ENCODE data around the gene NSG1. TPM values are rescaled to one million over a fixed set of nuclear protein-coding genes. Genes with fewer than 3 reads are reported as not detected.

The NSG1 gene
- total RNA-seq, 1 donor from 2014 or later: 2.4 TPM

DNA sequence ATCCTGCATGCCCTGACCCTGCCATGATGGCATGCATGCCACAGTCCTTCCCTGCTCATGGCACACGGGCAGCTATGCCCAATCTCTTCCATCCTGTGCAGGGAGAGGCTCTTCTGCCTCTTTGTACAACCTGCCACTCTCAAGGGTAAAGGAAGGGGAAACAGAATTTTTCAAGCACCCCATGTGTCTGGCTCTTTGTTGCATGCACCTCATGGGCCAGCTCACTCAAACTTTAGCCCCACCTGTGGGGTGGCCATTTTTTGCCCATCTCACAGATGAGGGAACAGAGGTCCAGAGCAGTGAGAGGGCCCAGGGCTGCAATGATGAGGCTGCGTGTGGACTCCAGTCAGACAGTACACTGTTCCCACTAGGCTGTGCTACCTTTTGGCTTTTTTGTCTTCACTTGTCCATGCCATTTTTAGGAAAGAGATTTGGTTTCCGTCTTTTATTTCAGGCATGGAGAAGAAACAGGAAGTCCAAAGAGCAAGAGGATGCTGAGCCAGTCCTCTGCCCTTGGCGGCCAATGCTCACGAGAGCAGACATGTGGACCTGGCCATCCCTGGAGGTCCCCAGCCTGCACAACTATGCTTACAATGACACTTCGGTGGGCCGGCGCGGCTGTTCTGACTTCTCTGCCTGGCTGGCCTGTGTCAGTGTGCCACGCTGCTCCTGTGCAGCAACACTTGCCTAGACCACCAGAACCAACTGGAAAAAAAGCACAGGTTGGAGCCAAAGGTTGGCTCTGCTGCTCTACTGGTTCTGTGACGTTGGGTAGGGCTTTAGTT is 45.6 kb downstream of the NSG1 start:
- TF ChIP-seq, protein P1, sequence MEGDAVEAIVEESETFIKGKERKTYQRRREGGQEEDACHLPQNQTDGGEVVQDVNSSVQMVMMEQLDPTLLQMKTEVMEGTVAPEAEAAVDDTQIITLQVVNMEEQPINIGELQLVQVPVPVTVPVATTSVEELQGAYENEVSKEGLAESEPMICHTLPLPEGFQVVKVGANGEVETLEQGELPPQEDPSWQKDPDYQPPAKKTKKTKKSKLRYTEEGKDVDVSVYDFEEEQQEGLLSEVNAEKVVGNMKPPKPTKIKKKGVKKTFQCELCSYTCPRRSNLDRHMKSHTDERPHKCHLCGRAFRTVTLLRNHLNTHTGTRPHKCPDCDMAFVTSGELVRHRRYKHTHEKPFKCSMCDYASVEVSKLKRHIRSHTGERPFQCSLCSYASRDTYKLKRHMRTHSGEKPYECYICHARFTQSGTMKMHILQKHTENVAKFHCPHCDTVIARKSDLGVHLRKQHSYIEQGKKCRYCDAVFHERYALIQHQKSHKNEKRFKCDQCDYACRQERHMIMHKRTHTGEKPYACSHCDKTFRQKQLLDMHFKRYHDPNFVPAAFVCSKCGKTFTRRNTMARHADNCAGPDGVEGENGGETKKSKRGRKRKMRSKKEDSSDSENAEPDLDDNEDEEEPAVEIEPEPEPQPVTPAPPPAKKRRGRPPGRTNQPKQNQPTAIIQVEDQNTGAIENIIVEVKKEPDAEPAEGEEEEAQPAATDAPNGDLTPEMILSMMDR (IDR thresholded peaks at IDR 0.05; ENCODE audit: insufficient read depth, low read length, severe bottlenecking): no peak
- FAIRE-seq: no peak
- Histone ChIP-seq H3K4me3 (ENCODE audit: low read depth, low read length) (no peak overlapping the region), H3K27me3 (ENCODE audit: control insufficient read depth, insufficient read depth, low read length) (no peaks in the 10 kb centered on the region), H3K36me3 (ENCODE audit: control insufficient read depth, insufficient read depth, low read length) (peaks cover 2% of the 10 kb centered on the region)
- no peak for DNase-seq (ENCODE audit: low read depth)

DNA sequence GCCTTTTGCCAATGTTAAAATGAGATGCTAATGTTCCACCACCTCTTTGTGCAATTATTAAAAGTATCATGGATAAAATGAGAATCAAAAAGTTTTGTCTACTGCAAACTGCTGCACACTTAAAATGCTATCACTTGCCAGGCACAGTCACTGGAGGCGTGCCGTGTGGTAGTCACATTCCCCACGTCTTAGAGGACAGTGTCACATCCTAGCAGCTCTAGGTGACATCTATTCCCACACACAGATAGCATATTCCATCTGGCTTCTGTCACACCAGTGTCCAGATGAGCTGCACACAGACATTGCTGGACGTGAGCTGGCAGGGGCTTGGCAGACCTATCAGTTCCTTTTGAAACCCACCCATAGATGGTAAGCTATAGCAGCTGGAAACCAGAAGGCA is 47.0 kb downstream of the NSG1 start:
- no peak overlapping the region for H3K4me3 ChIP-seq (ENCODE audit: low read depth, low read length)
- DNase-seq (ENCODE audit: low read depth): no peak
- TF ChIP-seq, protein P1 (IDR thresholded peaks at IDR 0.05; ENCODE audit: insufficient read depth, low read length, severe bottlenecking): no peak
- peaks cover 1% of the 10 kb centered on the region for H3K36me3 ChIP-seq (ENCODE audit: control insufficient read depth, insufficient read depth, low read length)
- H3K27me3 ChIP-seq (ENCODE audit: control insufficient read depth, insufficient read depth, low read length): no peaks in the 10 kb centered on the region
- FAIRE-seq: no peak

DNA sequence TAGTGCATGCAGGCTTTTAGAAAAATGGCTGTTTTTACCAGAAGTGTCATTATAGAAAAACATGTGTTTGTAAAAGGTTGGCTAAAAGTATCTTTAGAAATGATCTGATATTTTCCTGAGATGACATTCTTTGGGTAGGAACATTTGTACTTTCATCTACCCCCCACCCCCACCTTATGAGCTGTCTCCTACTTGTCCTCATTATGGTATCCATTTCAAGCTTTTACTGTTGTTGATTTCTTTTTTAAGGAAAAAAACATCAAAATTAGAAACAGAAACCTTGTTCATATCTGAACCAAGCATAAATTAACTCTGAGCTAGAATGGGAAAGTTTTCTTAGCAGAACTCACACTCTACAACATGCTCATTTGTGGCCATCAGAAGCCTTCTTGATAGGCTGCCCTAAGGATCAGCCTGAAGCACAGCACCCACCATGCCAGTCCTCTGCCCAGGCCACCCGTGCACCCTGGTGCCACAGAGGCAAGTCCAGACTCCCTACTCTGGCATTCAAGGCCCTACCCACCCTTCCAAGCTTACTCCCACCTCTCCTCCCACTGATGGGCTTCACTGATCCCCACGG is 49.4 kb downstream of the NSG1 start:
- DNase-seq (ENCODE audit: low read depth): no peak
- TF ChIP-seq, protein P1 (IDR thresholded peaks at IDR 0.05; ENCODE audit: insufficient read depth, low read length, severe bottlenecking): no peak
- H3K36me3 ChIP-seq (ENCODE audit: control insufficient read depth, insufficient read depth, low read length): peaks cover 1% of the 10 kb centered on the region
- no peak overlapping the region for H3K4me3 ChIP-seq (ENCODE audit: low read depth, low read length)
- H3K27me3 ChIP-seq (ENCODE audit: control insufficient read depth, insufficient read depth, low read length): no peaks in the 10 kb centered on the region
- no peak for FAIRE-seq

DNA sequence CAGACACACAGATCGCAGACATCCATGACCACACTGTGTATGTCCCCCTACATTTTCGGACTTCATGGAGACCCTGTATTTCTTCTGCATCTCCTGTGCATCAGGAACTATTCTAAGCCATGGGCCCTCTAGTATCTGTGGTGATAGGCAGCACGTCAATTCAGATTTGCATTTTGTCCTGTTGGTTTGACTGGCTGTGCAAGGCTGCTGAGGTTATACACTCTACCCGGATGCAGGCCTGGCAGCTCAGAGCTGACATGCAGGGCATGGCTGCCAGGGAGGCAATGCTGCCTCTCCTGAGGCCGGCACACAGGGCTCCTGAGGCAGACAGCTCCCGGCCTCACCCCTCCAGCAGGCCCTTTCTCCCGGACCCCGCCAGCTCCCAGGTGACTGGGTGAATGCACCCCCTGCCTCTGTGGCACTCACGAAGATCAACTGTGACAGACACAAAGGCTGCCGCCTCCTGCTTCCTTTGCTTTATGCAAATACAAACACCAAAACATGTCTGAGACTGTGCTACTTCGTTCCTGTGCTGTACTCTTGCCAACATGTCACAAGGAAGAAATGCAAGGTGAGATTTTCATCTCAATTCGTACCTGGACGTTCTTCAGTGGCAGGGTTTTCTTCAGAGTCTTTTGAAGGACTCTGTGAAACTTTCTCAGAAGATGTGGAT is 51.0 kb downstream of the NSG1 start:
- Histone ChIP-seq H3K4me3 (ENCODE audit: low read depth, low read length) (no peak overlapping the region), H3K27me3 (ENCODE audit: control insufficient read depth, insufficient read depth, low read length) (no peaks in the 10 kb centered on the region), H3K36me3 (ENCODE audit: control insufficient read depth, insufficient read depth, low read length) (peaks cover 1% of the 10 kb centered on the region)
- FAIRE-seq (no peak), DNase-seq (ENCODE audit: low read depth) (no peak)
- TF ChIP-seq, protein P1 (IDR thresholded peaks at IDR 0.05; ENCODE audit: insufficient read depth, low read length, severe bottlenecking): no peak

DNA sequence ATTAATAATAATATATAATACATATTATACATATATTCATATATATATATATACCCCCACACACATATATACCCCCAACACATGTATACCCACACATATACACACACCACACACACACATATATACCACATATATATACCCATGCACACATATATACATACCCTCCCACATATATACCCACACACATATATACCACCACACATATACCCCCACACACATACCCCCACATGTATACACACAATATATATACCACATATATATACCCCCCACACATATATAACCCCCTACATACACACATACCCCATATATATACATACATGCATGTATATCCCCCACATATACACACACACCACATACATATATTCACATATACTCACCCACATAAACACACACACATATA is 52.0 kb downstream of the NSG1 start:
- FAIRE-seq: no peak
- TF ChIP-seq, protein P1 (IDR thresholded peaks at IDR 0.05; ENCODE audit: insufficient read depth, low read length, severe bottlenecking): no peak
- no peak overlapping the region for H3K4me3 ChIP-seq (ENCODE audit: low read depth, low read length)
- no peaks in the 10 kb centered on the region for H3K27me3 ChIP-seq (ENCODE audit: control insufficient read depth, insufficient read depth, low read length)
- H3K36me3 ChIP-seq (ENCODE audit: control insufficient read depth, insufficient read depth, low read length): peaks cover 1% of the 10 kb centered on the region
- no peak for DNase-seq (ENCODE audit: low read depth)
